T-helper 1 cell treated with Interleukin-12 subunit alpha and Interleukin-12 subunit beta and Interleukin-4 antibody, amounts not matched to agents 30 μg/mL and 1 μg/mL, for 36 hours (primary cell): ENCODE data around the gene RPS15A.
"Not testable (repeated sequence)": the region's sequence is repeated elsewhere in the genome, so short reads cannot be mapped to it uniquely, and the experiment has no call there.

Source experiments
- H3K27ac Mint-ChIP-seq: one replicate; pipeline ENCODE4 v1.8.0; 2021; ENCODE audit warnings: mild to moderate bottlenecking, mixed read lengths
- H3K27me3 Mint-ChIP-seq: one replicate; pipeline ENCODE4 v1.8.0; 2021; ENCODE audit warnings: low read depth, mixed read lengths
- H3K36me3 Mint-ChIP-seq: one replicate; pipeline ENCODE4 v1.8.0; 2021; ENCODE audit warnings: low read depth, mixed read lengths
- H3K4me1 Mint-ChIP-seq: one replicate; pipeline ENCODE4 v1.8.0; 2021; ENCODE audit warnings: low read depth, mixed read lengths
- H3K4me3 Mint-ChIP-seq: one replicate; pipeline ENCODE4 v1.8.0; 2021; ENCODE audit warnings: mild to moderate bottlenecking, moderate library complexity, mixed read lengths
- H3K9me3 Mint-ChIP-seq: one replicate; pipeline ENCODE4 v1.8.0; 2021; ENCODE audit warnings: mixed read lengths

The RPS15A gene

GRCh38 chr16:18756639-18757038 is 33.5 kb downstream of the RPS15A start:
- not testable (repeated sequence) for H3K27me3 Mint-ChIP-seq, H3K36me3 Mint-ChIP-seq, H3K9me3 Mint-ChIP-seq
- peak overlapping the region; percentile 79 for H3K27ac Mint-ChIP-seq
- H3K4me1 Mint-ChIP-seq, result peaks cover 27% of the 10 kb centered on the region
- peak overlapping the region; percentile 75 for H3K4me3 Mint-ChIP-seq

DNA sequence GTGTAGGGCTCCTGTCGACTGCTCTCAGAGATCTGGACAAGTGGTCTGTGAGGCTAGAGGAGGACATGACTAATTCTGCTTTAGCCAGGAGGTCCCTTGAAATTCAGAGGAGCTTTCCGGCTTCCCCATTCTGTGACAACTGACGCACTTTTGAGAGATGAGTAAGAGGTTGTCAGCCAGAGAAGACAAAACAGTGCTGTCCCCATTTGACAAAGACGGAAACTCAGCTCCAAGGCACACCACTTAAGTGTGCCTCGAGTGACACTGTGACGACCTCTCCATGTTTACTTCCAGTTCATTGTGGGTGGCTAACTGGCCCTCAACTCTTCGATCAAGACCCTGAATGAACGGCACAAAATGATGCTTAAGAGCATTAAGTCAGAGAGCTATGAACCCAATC is 47.3 kb downstream of the RPS15A start:
- H3K9me3 Mint-ChIP-seq, H3K36me3 Mint-ChIP-seq, H3K4me1 Mint-ChIP-seq, H3K4me3 Mint-ChIP-seq, H3K27me3 Mint-ChIP-seq, H3K27ac Mint-ChIP-seq: not testable (repeated sequence)

DNA sequence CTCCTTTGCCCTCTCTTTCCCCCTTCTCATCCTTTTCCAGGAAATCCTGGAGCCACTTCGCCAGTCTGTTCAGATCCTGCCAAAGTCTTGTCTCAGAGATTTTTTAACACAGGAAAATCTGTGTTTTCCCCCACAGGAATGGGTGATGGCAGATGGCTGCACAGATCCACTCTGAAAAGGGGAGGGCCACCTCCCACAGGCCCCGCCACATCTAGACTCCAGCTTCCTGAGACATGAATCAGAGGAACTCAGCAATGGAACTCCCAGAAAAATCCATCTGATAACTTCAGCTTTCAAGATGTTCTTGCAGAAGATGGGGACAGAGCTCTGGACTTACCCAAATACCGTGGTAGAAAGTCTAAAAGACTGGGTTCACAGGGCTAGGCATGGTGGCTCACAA is 50.1 kb downstream of the RPS15A start:
- H3K4me1 Mint-ChIP-seq, H3K9me3 Mint-ChIP-seq, H3K27ac Mint-ChIP-seq, H3K27me3 Mint-ChIP-seq, H3K36me3 Mint-ChIP-seq, H3K4me3 Mint-ChIP-seq: not testable (repeated sequence)

- H3K4me3 Mint-ChIP-seq, H3K9me3 Mint-ChIP-seq, H3K36me3 Mint-ChIP-seq, H3K27me3 Mint-ChIP-seq, H3K27ac Mint-ChIP-seq, H3K4me1 Mint-ChIP-seq: not testable (repeated sequence)
These were observed 51.4 kb downstream of the RPS15A start for GRCh38 chr16:18738768-18739167.

DNA sequence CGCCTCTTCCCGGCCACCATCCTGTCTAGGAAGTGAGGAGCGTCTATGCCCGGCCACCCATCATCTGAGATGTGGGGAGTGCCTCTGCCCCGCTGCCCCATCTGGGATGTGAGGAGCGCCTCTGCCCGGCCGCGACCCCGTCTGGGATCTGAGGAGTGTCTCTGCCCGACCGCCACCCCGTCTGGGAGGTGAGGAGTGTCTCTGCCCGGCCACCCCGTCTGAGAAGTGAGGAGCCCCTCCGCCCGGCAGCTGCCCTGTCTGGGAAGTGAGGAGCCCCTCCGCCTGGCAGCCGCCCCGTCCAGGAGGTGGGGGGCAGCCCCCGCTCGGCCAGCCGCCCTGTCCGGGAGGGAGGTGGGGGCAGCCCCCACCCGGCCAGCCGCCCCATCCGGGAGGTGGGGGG is 55.9 kb downstream of the RPS15A start:
- H3K9me3 Mint-ChIP-seq, H3K27ac Mint-ChIP-seq, H3K4me1 Mint-ChIP-seq, H3K36me3 Mint-ChIP-seq, H3K27me3 Mint-ChIP-seq, H3K4me3 Mint-ChIP-seq: not testable (repeated sequence)
